ENCODE data around the gene SCAPER.

The SCAPER gene

DNA sequence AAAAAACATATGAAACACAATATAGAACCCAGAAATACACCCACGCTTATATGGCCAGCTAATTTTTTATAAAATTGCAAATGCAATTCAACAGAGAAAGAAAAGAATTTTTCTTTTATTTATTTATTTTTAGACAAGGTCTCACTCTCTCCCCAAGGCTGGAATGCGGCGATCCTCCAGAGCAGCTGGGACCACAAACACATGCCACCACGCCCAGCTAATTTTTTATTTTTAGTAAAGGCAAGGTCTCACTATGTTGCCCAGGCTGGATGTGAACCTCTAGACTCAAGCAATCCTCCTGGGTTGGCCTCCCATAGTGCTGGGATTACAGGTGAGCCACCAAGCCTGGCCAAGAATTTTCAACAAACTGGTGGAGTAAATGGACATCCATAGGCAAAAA is 117.9 kb downstream of the SCAPER start:
- no peak overlapping the region for H3K27ac ChIP-seq (replicated peaks; ENCODE audit: low read length)
- H3K27me3 ChIP-seq (ENCODE audit: control insufficient read depth in 3 of 3, insufficient read depth in 3 of 3, low read depth in 1 of 3, low read length in 3 of 3): no peaks in the 10 kb centered on the region
- H3K9me3 ChIP-seq (replicated peaks in 1 of 2; ENCODE audit: control insufficient read depth in 2 of 2, insufficient read depth in 1 of 2, low read depth in 1 of 2, low read length in 2 of 2): peaks cover 0 to 7% of the 10 kb centered on the region in 2 donors
- H4K91ac ChIP-seq (ENCODE audit: low read depth, low read length, poor library complexity): no peak overlapping the region
- no peak overlapping the region for H3K14ac ChIP-seq (ENCODE audit: low read length)
- H3K36me3 ChIP-seq (replicated peaks in 1 of 2; ENCODE audit: control insufficient read depth in 2 of 2, insufficient read depth in 2 of 2, low read length in 2 of 2): no peaks in the 10 kb centered on the region
- H2BK120ac ChIP-seq (ENCODE audit: low read depth, low read length): no peak overlapping the region
- no peak overlapping the region for H3K4ac ChIP-seq (ENCODE audit: low read length)
- H3K79me1 ChIP-seq (ENCODE audit: low read depth, low read length): no peaks in the 10 kb centered on the region
- no peak overlapping the region for H2BK15ac ChIP-seq (ENCODE audit: low read length)
- DNase-seq (ENCODE audit: low spot score): no peak
- no peak overlapping the region for H4K8ac ChIP-seq (ENCODE audit: low read depth, low read length)
- no peak overlapping the region for H3K23ac ChIP-seq (ENCODE audit: low read depth, low read length, poor library complexity)
- H3K4me2 ChIP-seq (ENCODE audit: insufficient read depth, low read length, poor library complexity, severe bottlenecking): no peak overlapping the region
- H2BK12ac ChIP-seq (ENCODE audit: low read length): no peak overlapping the region
- no CpG with 5 or more reads among the region's 4 CpGs for WGBS, 2 donors (ENCODE audit: extremely low coverage in 2 of 2, insufficient read length in 2 of 2, insufficient replicate concordance in 1 of 2)
- no peak overlapping the region for H3K18ac ChIP-seq (ENCODE audit: low read length)
- no peak overlapping the region for H2AK5ac ChIP-seq (ENCODE audit: low read depth, low read length)
- H3K4me3 ChIP-seq (ENCODE audit: low read length in 2 of 2): no peak overlapping the region
- H3K9ac ChIP-seq (ENCODE audit: low read depth, low read length, poor library complexity): no peak overlapping the region
- H3K4me1 ChIP-seq (ENCODE audit: control insufficient read depth in 2 of 2, insufficient read depth in 1 of 2, low read depth in 1 of 2, low read length in 2 of 2): no peaks in the 10 kb centered on the region
- no peak overlapping the region for H2BK5ac ChIP-seq (ENCODE audit: low read length)
- no peak overlapping the region for H2AFZ ChIP-seq (ENCODE audit: low read length)

DNA sequence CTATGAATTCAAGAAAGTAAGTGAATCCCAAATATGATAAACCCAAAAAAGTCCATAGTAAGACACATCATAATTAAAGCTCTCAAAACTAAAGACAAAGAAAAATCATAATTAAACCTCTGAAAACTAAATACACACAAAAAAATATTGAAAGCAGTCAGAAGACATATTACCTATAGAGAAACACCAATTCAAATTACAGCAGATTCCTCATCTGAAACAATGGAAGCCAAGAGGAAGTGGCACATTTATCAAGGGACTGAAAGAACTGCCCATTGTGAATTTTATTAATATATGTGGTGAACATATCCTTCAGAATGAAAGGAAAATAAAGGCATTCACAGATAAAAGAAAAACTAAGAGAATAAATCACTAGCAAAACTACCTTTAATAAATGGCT is 128.2 kb downstream of the SCAPER start:
- no peak overlapping the region for H3K23ac ChIP-seq (ENCODE audit: low read depth, low read length, poor library complexity)
- no peak overlapping the region for H2BK120ac ChIP-seq (ENCODE audit: low read depth, low read length)
- no peak overlapping the region for H3K4me2 ChIP-seq (ENCODE audit: insufficient read depth, low read length, poor library complexity, severe bottlenecking)
- H3K27ac ChIP-seq (replicated peaks; ENCODE audit: low read length): no peak overlapping the region
- no peak overlapping the region for H2BK15ac ChIP-seq (ENCODE audit: low read length)
- H3K4me1 ChIP-seq (ENCODE audit: control insufficient read depth in 2 of 2, insufficient read depth in 1 of 2, low read depth in 1 of 2, low read length in 2 of 2): no peaks in the 10 kb centered on the region
- DNase-seq (ENCODE audit: low spot score): no peak
- no peak overlapping the region for H3K4ac ChIP-seq (ENCODE audit: low read length)
- H3K9me3 ChIP-seq (replicated peaks in 1 of 2; ENCODE audit: control insufficient read depth in 2 of 2, insufficient read depth in 1 of 2, low read depth in 1 of 2, low read length in 2 of 2): peaks cover 2 to 8% of the 10 kb centered on the region in 2 donors
- H3K79me1 ChIP-seq (ENCODE audit: low read depth, low read length): no peaks in the 10 kb centered on the region
- no peak overlapping the region for H3K18ac ChIP-seq (ENCODE audit: low read length)
- no peak overlapping the region for H4K8ac ChIP-seq (ENCODE audit: low read depth, low read length)
- H2BK5ac ChIP-seq (ENCODE audit: low read length): no peak overlapping the region
- no peak overlapping the region for H3K4me3 ChIP-seq (ENCODE audit: low read length in 2 of 2)
- H3K27me3 ChIP-seq (ENCODE audit: control insufficient read depth in 3 of 3, insufficient read depth in 3 of 3, low read depth in 1 of 3, low read length in 3 of 3): no peaks in the 10 kb centered on the region
- H3K14ac ChIP-seq (ENCODE audit: low read length): no peak overlapping the region
- no peak overlapping the region for H4K91ac ChIP-seq (ENCODE audit: low read depth, low read length, poor library complexity)
- no peak overlapping the region for H2AK5ac ChIP-seq (ENCODE audit: low read depth, low read length)
- H2BK12ac ChIP-seq (ENCODE audit: low read length): no peak overlapping the region
- H2AFZ ChIP-seq (ENCODE audit: low read length): no peak overlapping the region
- no peak overlapping the region for H3K9ac ChIP-seq (ENCODE audit: low read depth, low read length, poor library complexity)
- peaks cover 0 to 8% of the 10 kb centered on the region in 2 donors for H3K36me3 ChIP-seq (replicated peaks in 1 of 2; ENCODE audit: control insufficient read depth in 2 of 2, insufficient read depth in 2 of 2, low read length in 2 of 2)

DNA sequence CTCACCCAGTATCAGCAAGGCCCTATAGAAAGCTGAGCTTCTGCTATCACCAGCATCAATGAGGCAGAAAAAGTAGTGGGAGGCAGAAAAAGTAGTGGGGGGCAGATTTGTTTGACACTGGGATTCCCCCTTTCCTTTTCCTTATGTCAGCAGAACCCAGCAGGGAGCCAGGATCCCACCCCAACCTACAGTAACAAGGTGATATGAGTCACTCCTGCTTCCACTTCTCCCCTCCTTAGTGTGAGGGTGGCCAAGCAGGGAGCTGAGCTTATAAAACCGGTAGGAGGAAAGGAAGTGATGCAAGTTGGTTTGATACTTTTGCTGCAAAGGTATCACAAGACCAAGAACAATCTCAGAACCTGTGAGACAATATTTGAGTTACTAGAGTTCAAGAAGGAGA is 128.7 kb downstream of the SCAPER start:
- Histone ChIP-seq H3K36me3 (replicated peaks in 1 of 2; ENCODE audit: control insufficient read depth in 2 of 2, insufficient read depth in 2 of 2, low read length in 2 of 2) (peaks cover 0 to 8% of the 10 kb centered on the region in 2 donors), H3K9me3 (replicated peaks in 1 of 2; ENCODE audit: control insufficient read depth in 2 of 2, insufficient read depth in 1 of 2, low read depth in 1 of 2, low read length in 2 of 2) (peaks cover 2 to 8% of the 10 kb centered on the region in 2 donors), H3K27me3 (ENCODE audit: control insufficient read depth in 3 of 3, insufficient read depth in 3 of 3, low read depth in 1 of 3, low read length in 3 of 3) (no peaks in the 10 kb centered on the region), H2AK5ac (ENCODE audit: low read depth, low read length) (no peak overlapping the region), H2BK5ac (ENCODE audit: low read length) (no peak overlapping the region), H2AFZ (ENCODE audit: low read length) (no peak overlapping the region), H3K27ac (replicated peaks; ENCODE audit: low read length) (no peak overlapping the region), H3K4me3 (ENCODE audit: low read length in 2 of 2) (no peak overlapping the region), H2BK12ac (ENCODE audit: low read length) (no peak overlapping the region), H4K8ac (ENCODE audit: low read depth, low read length) (no peak overlapping the region), H3K9ac (ENCODE audit: low read depth, low read length, poor library complexity) (no peak overlapping the region), H2BK120ac (ENCODE audit: low read depth, low read length) (no peak overlapping the region), H4K91ac (ENCODE audit: low read depth, low read length, poor library complexity) (no peak overlapping the region), H3K14ac (ENCODE audit: low read length) (no peak overlapping the region), H3K23ac (ENCODE audit: low read depth, low read length, poor library complexity) (no peak overlapping the region), H3K4ac (ENCODE audit: low read length) (no peak overlapping the region), H3K18ac (ENCODE audit: low read length) (no peak overlapping the region), H3K4me2 (ENCODE audit: insufficient read depth, low read length, poor library complexity, severe bottlenecking) (no peak overlapping the region), H2BK15ac (ENCODE audit: low read length) (no peak overlapping the region), H3K79me1 (ENCODE audit: low read depth, low read length) (no peaks in the 10 kb centered on the region), H3K4me1 (ENCODE audit: control insufficient read depth in 2 of 2, insufficient read depth in 1 of 2, low read depth in 1 of 2, low read length in 2 of 2) (no peaks in the 10 kb centered on the region)
- no peak for DNase-seq (ENCODE audit: low spot score)
- no CpG with 5 or more reads among the region's 1 CpG for WGBS, 2 donors (ENCODE audit: extremely low coverage in 2 of 2, insufficient read length in 2 of 2, insufficient replicate concordance in 1 of 2)

DNA sequence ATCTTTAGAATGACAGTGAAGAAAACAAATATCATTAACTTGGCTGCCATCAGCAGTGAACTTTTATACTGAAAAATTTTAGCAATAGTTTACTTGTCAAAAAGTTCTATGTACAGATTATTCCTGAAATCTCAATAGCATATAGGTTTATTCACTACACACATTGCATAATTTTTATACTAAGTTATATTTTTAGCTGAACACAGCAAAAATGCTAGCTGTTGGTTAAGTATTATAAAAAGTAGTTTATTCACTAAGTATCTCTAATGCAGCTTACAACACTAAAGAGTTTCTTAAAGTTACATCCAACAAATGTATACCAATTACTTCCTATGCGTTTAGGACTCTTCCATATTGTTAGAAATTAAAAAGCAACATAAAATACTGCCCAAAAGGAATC is 131.9 kb downstream of the SCAPER start:
- Histone ChIP-seq H4K8ac (ENCODE audit: low read depth, low read length) (no peak overlapping the region), H3K79me1 (ENCODE audit: low read depth, low read length) (no peaks in the 10 kb centered on the region), H2BK5ac (ENCODE audit: low read length) (no peak overlapping the region), H3K27ac (replicated peaks; ENCODE audit: low read length) (no peak overlapping the region), H3K27me3 (ENCODE audit: control insufficient read depth in 3 of 3, insufficient read depth in 3 of 3, low read depth in 1 of 3, low read length in 3 of 3) (no peaks in the 10 kb centered on the region), H2AFZ (ENCODE audit: low read length) (no peak overlapping the region), H3K4me2 (ENCODE audit: insufficient read depth, low read length, poor library complexity, severe bottlenecking) (no peak overlapping the region), H3K4ac (ENCODE audit: low read length) (no peak overlapping the region), H2BK12ac (ENCODE audit: low read length) (no peak overlapping the region), H3K4me1 (ENCODE audit: control insufficient read depth in 2 of 2, insufficient read depth in 1 of 2, low read depth in 1 of 2, low read length in 2 of 2) (no peaks in the 10 kb centered on the region), H3K4me3 (ENCODE audit: low read length in 2 of 2) (no peak overlapping the region), H3K14ac (ENCODE audit: low read length) (no peak overlapping the region), H2BK120ac (ENCODE audit: low read depth, low read length) (no peak overlapping the region), H3K18ac (ENCODE audit: low read length) (no peak overlapping the region), H3K9ac (ENCODE audit: low read depth, low read length, poor library complexity) (no peak overlapping the region), H2BK15ac (ENCODE audit: low read length) (no peak overlapping the region), H3K23ac (ENCODE audit: low read depth, low read length, poor library complexity) (no peak overlapping the region), H4K91ac (ENCODE audit: low read depth, low read length, poor library complexity) (no peak overlapping the region), H3K9me3 (replicated peaks in 1 of 2; ENCODE audit: control insufficient read depth in 2 of 2, insufficient read depth in 1 of 2, low read depth in 1 of 2, low read length in 2 of 2) (peaks cover 2 to 8% of the 10 kb centered on the region in 2 donors), H2AK5ac (ENCODE audit: low read depth, low read length) (no peak overlapping the region), H3K36me3 (replicated peaks in 1 of 2; ENCODE audit: control insufficient read depth in 2 of 2, insufficient read depth in 2 of 2, low read length in 2 of 2) (peaks cover 0 to 8% of the 10 kb centered on the region in 2 donors)
- WGBS, 2 donors (ENCODE audit: extremely low coverage in 2 of 2, insufficient read length in 2 of 2, insufficient replicate concordance in 1 of 2): no CpG with 5 or more reads among the region's 1 CpG
- DNase-seq (ENCODE audit: low spot score): no peak

Data from neuronal stem cell (in vitro differentiated cells).